IMR-90 (cell line): ENCODE measurements around the gene TFB1M. TPM values are rescaled to one million over a fixed set of nuclear protein-coding genes. Genes with fewer than 3 reads are reported as not detected.

Experiments used
- ATAC-seq: fragments of 200-7000 bp; cut with Tn5 transposase; 2 replicates; pipeline ENCODE4 v1.9.1; 2020; ENCODE audit warnings: low read depth, mild to moderate bottlenecking, moderate library complexity
- BruUV-seq: library from RNA; stranded (reverse); fragments of 400-500 nt; replicated peaks from 2 replicates; lab custom pipeline; 2021; lab: Mats Ljungman, UMichigan
- CTCF ChIA-PET: fragments of 300-600 bp; formaldehyde crosslinking; extraction: SDS; loops from one replicate; lab custom pipeline; 2021; ENCODE audit warnings: antibody characterized with exemption; lab: Yijun Ruan, JAX
- POLR2A ChIA-PET: fragments of 300-600 bp; sonication (Branson Sonifier 250); formaldehyde crosslinking; loops from one replicate; lab custom pipeline; 2022; ENCODE audit warnings: antibody characterized with exemption; ENCODE audit not compliant: unreplicated experiment; lab: Charles Lee
- DNase-seq: peaks from one replicate; pipeline ENCODE4 v3.0.0; 2013
- H2AFZ ChIP-seq: replicated peaks from 2 replicates; pipeline ENCODE3; 2013; ENCODE audit warnings: low read length, mild to moderate bottlenecking; ENCODE audit not compliant: poor library complexity
- H2AK5ac ChIP-seq: 2 replicates; pipeline ENCODE4 v1.6.1; 2013; ENCODE audit warnings: low read depth, low read length, inconsistent platforms
- H2AK9ac ChIP-seq: replicated peaks from 2 replicates; pipeline ENCODE3; 2013; ENCODE audit warnings: mild to moderate bottlenecking, low read depth, low read length, moderate library complexity; ENCODE audit not compliant: poor library complexity
- H2BK120ac ChIP-seq: 2 replicates; pipeline ENCODE4 v1.6.1; 2013; ENCODE audit warnings: low read depth, low read length, inconsistent platforms
- H2BK15ac ChIP-seq: 3 replicates; pipeline ENCODE4 v1.6.1; 2013; ENCODE audit warnings: low read depth, low read length, inconsistent platforms
- H2BK20ac ChIP-seq: 2 replicates; pipeline ENCODE4 v1.6.1; 2013; ENCODE audit warnings: low read depth, mild to moderate bottlenecking, inconsistent platforms, low read length, moderate library complexity
- H2BK5ac ChIP-seq: 2 replicates; pipeline ENCODE4 v1.6.1; 2013; ENCODE audit warnings: mild to moderate bottlenecking, low read depth, low read length, inconsistent platforms; ENCODE audit not compliant: poor library complexity, severe bottlenecking
- H3K14ac ChIP-seq: replicated peaks from 2 replicates; pipeline ENCODE4 v1.6.1; 2013; ENCODE audit warnings: low read depth, low read length, inconsistent platforms
- H3K18ac ChIP-seq: 2 replicates; pipeline ENCODE4 v1.6.1; 2013; ENCODE audit warnings: low read depth, low read length, control low read depth
- H3K23ac ChIP-seq: 2 replicates; pipeline ENCODE4 v1.6.1; 2013; ENCODE audit warnings: low read depth, low read length, inconsistent platforms
- H3K27ac ChIP-seq: 2 replicates; pipeline ENCODE4 v1.5.1; 2013; ENCODE audit warnings: mild to moderate bottlenecking, control low read depth, low read length; ENCODE audit not compliant: insufficient read depth
- H3K27me3 ChIP-seq: 2 replicates; pipeline ENCODE4 v1.6.1; 2013; ENCODE audit warnings: low read length; ENCODE audit not compliant: control insufficient read depth, insufficient read depth
- H3K36me3 ChIP-seq: 2 replicates; pipeline ENCODE4 v1.6.1; 2013; ENCODE audit warnings: low read length, mixed read lengths; ENCODE audit not compliant: control insufficient read depth, insufficient read depth
- H3K4ac ChIP-seq: 2 replicates; pipeline ENCODE4 v1.6.1; 2013; ENCODE audit warnings: low read depth, low read length, inconsistent platforms
- H3K4me1 ChIP-seq: 2 replicates; pipeline ENCODE4 v1.6.1; 2013; ENCODE audit warnings: low read length, mixed read lengths; ENCODE audit not compliant: control insufficient read depth, insufficient read depth
- H3K4me2 ChIP-seq: 2 replicates; pipeline ENCODE4 v1.6.1; 2013; ENCODE audit warnings: low read depth, mild to moderate bottlenecking, control low read depth, low read length, moderate library complexity
- H3K4me3 ChIP-seq: 2 replicates; pipeline ENCODE4 v1.5.1; 2013; ENCODE audit warnings: low read depth, mild to moderate bottlenecking, control low read depth, low read length, moderate library complexity; ENCODE audit not compliant: insufficient read depth
- H3K56ac ChIP-seq: 2 replicates; pipeline ENCODE4 v1.6.1; 2013; ENCODE audit warnings: low read length, inconsistent platforms; ENCODE audit not compliant: insufficient read depth; ENCODE audit errors: extremely low read depth
- H3K79me1 ChIP-seq, 2 experiments: 2 replicates each; pipeline ENCODE4 v1.6.1; 2013; ENCODE audit warnings: low read length in 2 of 2, inconsistent platforms in 1 of 2, low read depth in 1 of 2
- H3K9ac ChIP-seq: 2 replicates; pipeline ENCODE4 v1.6.1; 2013; ENCODE audit warnings: low read depth, low read length, control low read depth
- H3K9me1 ChIP-seq: 2 replicates; pipeline ENCODE4 v1.6.1; 2013; ENCODE audit warnings: low read length, inconsistent platforms; ENCODE audit not compliant: insufficient read depth
- H3K9me3 ChIP-seq: 2 replicates; pipeline ENCODE4 v1.6.1; 2013; ENCODE audit warnings: low read length; ENCODE audit not compliant: control insufficient read depth, insufficient read depth
- H4K20me1 ChIP-seq: 2 replicates; pipeline ENCODE4 v1.6.1; 2013; ENCODE audit warnings: low read length, inconsistent platforms; ENCODE audit not compliant: insufficient read depth
- H4K5ac ChIP-seq: 2 replicates; pipeline ENCODE4 v1.6.1; 2013; ENCODE audit warnings: mild to moderate bottlenecking, low read depth, low read length, control low read depth
- H4K8ac ChIP-seq, 2 experiments: 2 replicates each; pipeline ENCODE4 v1.6.1; 2013; ENCODE audit warnings: low read depth in 2 of 2, low read length in 2 of 2, control low read depth in 1 of 2, inconsistent platforms in 1 of 2
- H4K91ac ChIP-seq: 2 replicates; pipeline ENCODE4 v1.6.1; 2013; ENCODE audit warnings: low read depth, low read length, inconsistent platforms; ENCODE audit not compliant: insufficient read depth
- MAFK ChIP-seq: IDR thresholded peaks from 2 replicates; pipeline ENCODE4 v1.6.1; 2012; ENCODE audit warnings: low read depth, low read length, improper control_type of control experiment
- MAZ ChIP-seq: IDR thresholded peaks from 2 replicates; pipeline ENCODE4 v1.6.1; 2012; ENCODE audit warnings: low read depth, mild to moderate bottlenecking, low read length, improper control_type of control experiment, moderate library complexity, borderline replicate concordance
- MXI1 ChIP-seq: IDR thresholded peaks from 2 replicates; pipeline ENCODE4 v1.6.1; 2012; ENCODE audit warnings: low read depth, mild to moderate bottlenecking, low read length, moderate library complexity, borderline replicate concordance
- RAD21 ChIP-seq: IDR thresholded peaks from 2 replicates; pipeline ENCODE4 v1.6.1; 2012; ENCODE audit warnings: low read length, improper control_type of control experiment
- RFX5 ChIP-seq: IDR thresholded peaks from 2 replicates; pipeline ENCODE4 v1.8.0; 2012; ENCODE audit warnings: low read depth, mild to moderate bottlenecking, low read length, moderate library complexity
- USF2 ChIP-seq: fragments of 150-350 bp; IDR thresholded peaks from 2 replicates; pipeline ENCODE4 v1.6.1; 2017; ENCODE audit warnings: mild to moderate bottlenecking, antibody characterized with exemption, low read length, low read depth
- WGBS, 2 experiments: methylation state at CpG; one replicate each; pipeline versions ENCODE4 v1.1.5 to v1.1.7; 2013; ENCODE audit warnings: missing lambda C conversion rate in 2 of 2; ENCODE audit not compliant: insufficient read length in 1 of 2; ENCODE audit errors: extremely low coverage in 2 of 2; 5-methylcytosine and 5-hydroxymethylcytosine counted together
- dilution Hi-C: fragments of 300-500 bp; cut with HindIII; formaldehyde crosslinking; loops from one replicate; pipeline ENCODE4 v1.14.3; 2018; ENCODE audit warnings: low sequenced_read_pairs; ENCODE audit not compliant: unreplicated experiment
- in situ Hi-C: fragments of 300-500 bp; cut with MboI; formaldehyde crosslinking; loops from 3 replicates; pipeline ENCODE4 v1.14.3; 2019; ENCODE audit warnings: low sequenced_read_pairs, inconsistent platforms, mixed read lengths
- intact Hi-C: fragments of 100-400 bp; cut with micrococcal nuclease; formaldehyde crosslinking; loops from 2 replicates; pipeline ENCODE4 v1.10.0; 2022
- polyA plus RNA-seq, 3 experiments: library from polyadenylated mRNA; depleted of rRNA; stranded (reverse); fragments of >200 nt; gene quantifications; 2 replicates each; pipeline ENCODE4 v1.2.3, GENCODE V29; 2012; ENCODE audit warnings: low replicate concordance in 1 of 3
- total RNA-seq: library from RNA; depleted of rRNA; stranded (reverse); fragments of >200 nt; gene quantifications from 2 replicates; pipeline ENCODE4 v1.2.3, GENCODE V29; 2012
- TF ChIP-seq, protein P1 (sequence below): fragments of 150-350 bp; IDR thresholded peaks from 2 replicates; pipeline ENCODE4 v1.6.1; 2016; ENCODE audit warnings: low read depth, mild to moderate bottlenecking, low read length, moderate library complexity, borderline replicate concordance

TFB1M gene
- total and polyA plus RNA-seq, 2 of the 4 experiments (the other 2 are of a cell fraction): 18.1 to 22.4 TPM

- Histone ChIP-seq H2AK5ac (no peak overlapping the region), H3K18ac (no peak overlapping the region), H2BK15ac (no peak overlapping the region), H3K4me3 (no peak overlapping the region), H3K4me1 (peaks cover 3% of the 10 kb centered on the region; the same call in 1 of the 2 replicates), H3K4ac (no peak overlapping the region), H2BK20ac (no peak overlapping the region), H2AK9ac (no peak overlapping the region), H3K27me3 (no peaks in the 10 kb centered on the region), H3K23ac (no peak overlapping the region), H2BK120ac (no peak overlapping the region), H4K5ac (no peak overlapping the region), H3K79me1 (no peaks in the 10 kb centered on the region), H3K56ac (no peak overlapping the region), H3K36me3 (no peaks in the 10 kb centered on the region), H2BK5ac (no peak overlapping the region), H3K9me1 (no peaks in the 10 kb centered on the region), H2AFZ (no peak overlapping the region), H3K4me2 (no peak overlapping the region), H3K9me3 (peaks cover 2% of the 10 kb centered on the region; the same call in 1 of the 2 replicates), H3K9ac (no peak overlapping the region), H4K8ac (no peak overlapping the region), H4K20me1 (no peaks in the 10 kb centered on the region), H3K27ac (no peak overlapping the region), H3K14ac (no peak overlapping the region), H4K91ac (no peak overlapping the region)
- BruUV-seq: no TSS peak
- no CpG with 5 or more reads among the region's 1 CpG for WGBS, 2 experiments
- CTCF ChIA-PET: no interaction called here
- no peak for ATAC-seq
- dilution Hi-C loops (no loop called here), intact Hi-C loops (no loop called here), in situ Hi-C loops (loop anchor here (25.0 kb wide), 5 partner anchors 427 to 1852 kb away; no protein-coding TSS in a partner anchor)
- no peak for DNase-seq
- TF ChIP-seq, protein P1, sequence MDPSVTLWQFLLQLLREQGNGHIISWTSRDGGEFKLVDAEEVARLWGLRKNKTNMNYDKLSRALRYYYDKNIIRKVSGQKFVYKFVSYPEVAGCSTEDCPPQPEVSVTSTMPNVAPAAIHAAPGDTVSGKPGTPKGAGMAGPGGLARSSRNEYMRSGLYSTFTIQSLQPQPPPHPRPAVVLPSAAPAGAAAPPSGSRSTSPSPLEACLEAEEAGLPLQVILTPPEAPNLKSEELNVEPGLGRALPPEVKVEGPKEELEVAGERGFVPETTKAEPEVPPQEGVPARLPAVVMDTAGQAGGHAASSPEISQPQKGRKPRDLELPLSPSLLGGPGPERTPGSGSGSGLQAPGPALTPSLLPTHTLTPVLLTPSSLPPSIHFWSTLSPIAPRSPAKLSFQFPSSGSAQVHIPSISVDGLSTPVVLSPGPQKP: no peak
- TF ChIP-seq USF2 (no peak), RAD21 (no peak), RFX5 (no peak), MAFK (no peak), MXI1 (no peak), MAZ (no peak)
- POLR2A ChIA-PET: no interaction called here
Measured at GRCh38 chr6:155335265-155335664, 21.0 kb upstream of the TFB1M start.
